ENCODE measurements around the gene RADIL. TPM values are rescaled to one million over a fixed set of nuclear protein-coding genes. Genes with fewer than 3 reads are reported as not detected.

Gene RADIL
- total RNA-seq, 3 donors from 2014 or later (not counting 1 experiment from before 2014, with no cell fraction given), result not detected

GRCh38 chr7:4787947-4788626 is 95.4 kb downstream of the RADIL start:
- no peak for TF ChIP-seq CTCF (IDR thresholded peaks at IDR 0.05)
- Mint-ChIP-seq H3K9me3 (no peaks in the 10 kb centered on the region), H3K36me3 (no peaks in the 10 kb centered on the region), H3K4me1 (peaks cover 0 to 8% of the 10 kb centered on the region in 2 donors), H3K27ac (peak overlapping the region in 1 of 2 donors; percentile 78), H3K27me3 (ENCODE audit: low read depth in 2 of 2) (no peaks in the 10 kb centered on the region), H3K4me3 (no peak overlapping the region)
- no peaks in the 10 kb centered on the region for H3K27me3 ChIP-seq (ENCODE audit: control insufficient read depth, insufficient read depth, low read length)
- intact Hi-C loops (cut with micrococcal nuclease), result no loop called here
- H3K9me3 ChIP-seq (ENCODE audit: control insufficient read depth, insufficient read depth, low read length), result no peaks in the 10 kb centered on the region
- DNase-seq, result no peak
- H3K27ac ChIP-seq (ENCODE audit: low read length), result no peak overlapping the region
- H3K36me3 ChIP-seq (ENCODE audit: control insufficient read depth, insufficient read depth, low read length), result peaks cover 66% of the 10 kb centered on the region
- no peak overlapping the region for H3K4me3 ChIP-seq (ENCODE audit: low read length)
- no peak for ATAC-seq
- WGBS (ENCODE audit: insufficient coverage), result 92% methylated on average over 23 of the region's 23 CpGs
- peaks cover 16% of the 10 kb centered on the region for H3K4me1 ChIP-seq (ENCODE audit: control insufficient read depth, insufficient read depth, low read length)

GRCh38 chr7:4787541-4787940 is 96.0 kb downstream of the RADIL start:
- WGBS (ENCODE audit: insufficient coverage), result 96% methylated on average over 17 of the region's 17 CpGs
- H3K27ac ChIP-seq (ENCODE audit: low read length), result no peak overlapping the region
- peak overlapping the region in 1 of 2 donors; percentile 78 for H3K27ac Mint-ChIP-seq
- no peaks in the 10 kb centered on the region for H3K36me3 Mint-ChIP-seq
- H3K4me1 ChIP-seq (ENCODE audit: control insufficient read depth, insufficient read depth, low read length), result peaks cover 11% of the 10 kb centered on the region
- H3K9me3 ChIP-seq (ENCODE audit: control insufficient read depth, insufficient read depth, low read length), result no peaks in the 10 kb centered on the region
- H3K36me3 ChIP-seq (ENCODE audit: control insufficient read depth, insufficient read depth, low read length), result peaks cover 72% of the 10 kb centered on the region
- ATAC-seq, result no peak
- no peak for TF ChIP-seq CTCF (IDR thresholded peaks at IDR 0.05)
- intact Hi-C loops (cut with micrococcal nuclease), result no loop called here
- H3K27me3 Mint-ChIP-seq (ENCODE audit: low read depth in 2 of 2), result no peaks in the 10 kb centered on the region
- no peaks in the 10 kb centered on the region for H3K9me3 Mint-ChIP-seq
- no peak overlapping the region for H3K4me3 ChIP-seq (ENCODE audit: low read length)
- H3K4me1 Mint-ChIP-seq, result peaks cover 0 to 8% of the 10 kb centered on the region in 2 donors
- no peak overlapping the region for H3K4me3 Mint-ChIP-seq
- no peaks in the 10 kb centered on the region for H3K27me3 ChIP-seq (ENCODE audit: control insufficient read depth, insufficient read depth, low read length)
- no peak for DNase-seq

GRCh38 chr7:4786015-4786414 is 97.5 kb downstream of the RADIL start:
- Histone ChIP-seq H3K36me3 (ENCODE audit: control insufficient read depth, insufficient read depth, low read length) (peaks cover 81% of the 10 kb centered on the region), H3K27me3 (ENCODE audit: control insufficient read depth, insufficient read depth, low read length) (no peaks in the 10 kb centered on the region), H3K4me3 (ENCODE audit: low read length) (no peak overlapping the region), H3K9me3 (ENCODE audit: control insufficient read depth, insufficient read depth, low read length) (no peaks in the 10 kb centered on the region), H3K27ac (ENCODE audit: low read length) (no peak overlapping the region), H3K4me1 (ENCODE audit: control insufficient read depth, insufficient read depth, low read length) (no peaks in the 10 kb centered on the region)
- H3K9me3 Mint-ChIP-seq, result no peaks in the 10 kb centered on the region
- no peaks in the 10 kb centered on the region for H3K4me1 Mint-ChIP-seq
- 97% methylated on average over 17 of the region's 17 CpGs for WGBS (ENCODE audit: insufficient coverage)
- no peaks in the 10 kb centered on the region for H3K27me3 Mint-ChIP-seq (ENCODE audit: low read depth in 2 of 2)
- TF ChIP-seq CTCF (IDR thresholded peaks at IDR 0.05), result no peak
- intact Hi-C loops (cut with micrococcal nuclease), result no loop called here
- H3K4me3 Mint-ChIP-seq, result no peak overlapping the region
- DNase-seq, result no peak
- ATAC-seq, result no peak
- no peaks in the 10 kb centered on the region for H3K36me3 Mint-ChIP-seq
- no peak overlapping the region for H3K27ac Mint-ChIP-seq

- H3K36me3 Mint-ChIP-seq, result no peaks in the 10 kb centered on the region
- H3K27ac Mint-ChIP-seq, result no peak overlapping the region
- DNase-seq (no peak), ATAC-seq (no peak)
- Histone ChIP-seq H3K27me3 (ENCODE audit: control insufficient read depth, insufficient read depth, low read length) (no peaks in the 10 kb centered on the region), H3K4me3 (ENCODE audit: low read length) (no peak overlapping the region), H3K4me1 (ENCODE audit: control insufficient read depth, insufficient read depth, low read length) (no peaks in the 10 kb centered on the region), H3K9me3 (ENCODE audit: control insufficient read depth, insufficient read depth, low read length) (no peaks in the 10 kb centered on the region), H3K27ac (ENCODE audit: low read length) (no peak overlapping the region), H3K36me3 (ENCODE audit: control insufficient read depth, insufficient read depth, low read length) (peaks cover 84% of the 10 kb centered on the region)
- intact Hi-C loops (cut with micrococcal nuclease), result no loop called here
- no peak overlapping the region for H3K4me3 Mint-ChIP-seq
- TF ChIP-seq CTCF (IDR thresholded peaks at IDR 0.05), result no peak
- H3K9me3 Mint-ChIP-seq, result no peaks in the 10 kb centered on the region
- WGBS (ENCODE audit: insufficient coverage), result 96% methylated on average over 20 of the region's 20 CpGs
- H3K4me1 Mint-ChIP-seq, result no peaks in the 10 kb centered on the region
- H3K27me3 Mint-ChIP-seq (ENCODE audit: low read depth in 2 of 2), result no peaks in the 10 kb centered on the region
These were observed 98.1 kb downstream of the RADIL start for GRCh38 chr7:4785371-4785770.
